CD4-positive, alpha-beta T cell treated with Interleukin-12 subunit alpha and Interleukin-12 subunit beta, for 1 hour (primary cell): ENCODE results near the gene WRNIP1.

ENCODE experiments used
- DNase-seq: peaks from one replicate; pipeline ENCODE4 v3.0.0-alpha.2; 2020

The WRNIP1 gene

GRCh38 chr6:2765166-2765895, at the start of gene WRNIP1:
WRNIP1 (plus strand) TSS chr6:2765393; CDS start chr6:2765623, 230 bp downstream.
- DNase-seq: peak; percentile 98

GRCh38 chr6:2715737-2716136, 49.5 kb upstream of the WRNIP1 start:
- DNase-seq: no peak

- no peak for DNase-seq
Measured at GRCh38 chr6:2716936-2717700, 48.1 kb upstream of the WRNIP1 start.

- no peak for DNase-seq
Measured at GRCh38 chr6:2718334-2719092, 46.7 kb upstream of the WRNIP1 start.

GRCh38 chr6:2719093-2719455, 46.1 kb upstream of the WRNIP1 start:
- no peak for DNase-seq

GRCh38 chr6:2721219-2721618, 44.0 kb upstream of the WRNIP1 start:
- no peak for DNase-seq

GRCh38 chr6:2725364-2725988, 39.7 kb upstream of the WRNIP1 start:
- no peak for DNase-seq

GRCh38 chr6:2725999-2726567, 39.1 kb upstream of the WRNIP1 start:
- DNase-seq: peak; percentile 10

GRCh38 chr6:2729921-2730320, 35.3 kb upstream of the WRNIP1 start:
- DNase-seq: no peak

- no peak for DNase-seq
Measured at GRCh38 chr6:2730353-2731107, 34.7 kb upstream of the WRNIP1 start.

GRCh38 chr6:2731281-2731909, 33.8 kb upstream of the WRNIP1 start:
- DNase-seq: no peak

GRCh38 chr6:2732503-2733089, 32.6 kb upstream of the WRNIP1 start:
- no peak for DNase-seq

GRCh38 chr6:2733324-2733723, 31.9 kb upstream of the WRNIP1 start:
- peak; percentile 39 for DNase-seq

GRCh38 chr6:2733736-2734480, 31.3 kb upstream of the WRNIP1 start:
- no peak for DNase-seq

- DNase-seq: no peak
Measured at GRCh38 chr6:2734488-2735166, 30.6 kb upstream of the WRNIP1 start.

- DNase-seq: no peak
Measured at GRCh38 chr6:2737885-2738284, 27.3 kb upstream of the WRNIP1 start.

GRCh38 chr6:2738373-2738979, 26.7 kb upstream of the WRNIP1 start:
- peak; percentile 61 for DNase-seq

GRCh38 chr6:2739335-2739734, 25.9 kb upstream of the WRNIP1 start:
- DNase-seq: no peak

- no peak for DNase-seq
Measured at GRCh38 chr6:2740581-2740980, 24.6 kb upstream of the WRNIP1 start.
